ENCODE data around the gene MTR. TPM values are rescaled to one million over a fixed set of nuclear protein-coding genes. Genes with fewer than 3 reads are reported as not detected.

The MTR gene
- total and polyA plus RNA-seq, 4 donors = 2.5 to 19.0 (median 8.6) TPM

DNA sequence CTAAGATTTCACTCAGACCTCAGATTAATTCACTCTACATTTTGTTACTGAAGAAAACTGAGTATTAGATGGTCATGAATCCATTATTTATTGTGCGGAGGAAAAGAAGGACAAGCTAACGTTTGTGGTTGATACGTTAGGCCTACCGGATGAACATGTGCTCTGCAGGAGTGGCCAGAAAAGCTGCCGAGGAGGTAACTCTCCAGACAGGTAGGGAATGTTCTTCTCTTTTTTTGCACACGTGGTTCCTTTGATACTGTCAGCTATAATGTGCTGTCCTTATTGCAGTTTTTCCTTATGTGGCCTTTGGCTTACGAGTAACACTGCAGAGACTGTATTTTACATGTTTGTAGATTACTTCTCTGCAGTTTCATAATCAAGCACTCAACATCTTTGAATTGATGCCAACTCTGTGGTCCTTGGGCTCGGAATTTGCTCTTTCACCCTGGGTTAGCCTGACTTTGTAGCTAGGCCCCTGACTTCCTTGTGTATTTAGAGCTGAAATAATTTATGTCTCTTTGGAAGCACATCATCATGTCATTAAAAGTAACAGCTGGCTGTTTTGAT is 13.6 kb downstream of the MTR start:
- Histone ChIP-seq H3K27ac (ENCODE audit: low read depth in 1 of 2, low read length in 2 of 2) (no peak overlapping the region), H3K27me3 (ENCODE audit: control insufficient read depth in 4 of 4, insufficient read depth in 4 of 4, low read length in 3 of 4) (no peaks in the 10 kb centered on the region), H3K9me3 (ENCODE audit: control insufficient read depth in 4 of 4, low read length in 3 of 4) (no peaks in the 10 kb centered on the region), H3K4me3 (ENCODE audit: low read depth in 1 of 3, low read length in 3 of 3) (no peak overlapping the region), H3K36me3 (ENCODE audit: control insufficient read depth in 4 of 4, insufficient read depth in 3 of 4, low read depth in 1 of 4, low read length in 3 of 4) (peaks cover 2 to 27% (median 25%) of the 10 kb centered on the region in 4 donors), H3K4me1 (ENCODE audit: control insufficient read depth in 4 of 4, insufficient read depth in 4 of 4, low read length in 3 of 4) (peaks cover 3 to 15% (median 14%) of the 10 kb centered on the region in 4 donors), H3K9ac (ENCODE audit: low read depth in 1 of 2, low read length in 2 of 2) (no peak overlapping the region)
- DNase-seq (ENCODE audit: low spot score) = no peak
- 71% methylated on average over 8 of the region's 8 CpGs for WGBS
- peak; percentile 37 to 71 for TF ChIP-seq HNF4A (conservative IDR thresholded peaks at IDR 0.05)
- TF ChIP-seq, protein P1, sequence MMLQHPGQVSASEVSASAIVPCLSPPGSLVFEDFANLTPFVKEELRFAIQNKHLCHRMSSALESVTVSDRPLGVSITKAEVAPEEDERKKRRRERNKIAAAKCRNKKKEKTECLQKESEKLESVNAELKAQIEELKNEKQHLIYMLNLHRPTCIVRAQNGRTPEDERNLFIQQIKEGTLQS (IDR thresholded peaks at IDR 0.05) = no peak
- TF ChIP-seq GABPA (IDR thresholded peaks at IDR 0.05 in 1 of 2, conservative IDR thresholded peaks at IDR 0.05 in 1 of 2) = no peak
- TF ChIP-seq RAD21 (IDR thresholded peaks at IDR 0.05) = no peak

DNA sequence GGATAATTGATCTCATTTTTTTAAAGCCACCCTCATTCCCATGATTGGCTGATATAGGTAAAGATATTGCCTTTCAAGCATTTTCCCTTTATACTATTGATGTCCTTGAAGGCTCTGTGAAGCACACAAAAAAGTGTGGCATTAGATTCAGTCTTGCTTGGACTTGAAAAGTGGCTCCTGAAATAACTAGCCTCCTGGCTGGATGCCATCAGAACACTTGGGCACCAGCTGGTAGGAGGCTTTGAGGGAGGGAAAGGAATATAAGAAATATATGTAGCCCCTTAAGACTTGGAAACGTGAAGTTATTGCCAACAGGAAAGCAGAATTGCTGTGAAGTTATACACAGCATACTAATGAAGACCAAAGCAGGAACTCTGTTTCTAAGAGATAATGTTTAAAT is 14.1 kb downstream of the MTR start:
- Histone ChIP-seq H3K4me1 (ENCODE audit: control insufficient read depth in 4 of 4, insufficient read depth in 4 of 4, low read length in 3 of 4) (peaks cover 3 to 15% (median 14%) of the 10 kb centered on the region in 4 donors), H3K27ac (ENCODE audit: low read depth in 1 of 2, low read length in 2 of 2) (no peak overlapping the region), H3K27me3 (ENCODE audit: control insufficient read depth in 4 of 4, insufficient read depth in 4 of 4, low read length in 3 of 4) (no peaks in the 10 kb centered on the region), H3K36me3 (ENCODE audit: control insufficient read depth in 4 of 4, insufficient read depth in 3 of 4, low read depth in 1 of 4, low read length in 3 of 4) (peaks cover 2 to 27% (median 24%) of the 10 kb centered on the region in 4 donors), H3K9ac (ENCODE audit: low read depth in 1 of 2, low read length in 2 of 2) (no peak overlapping the region), H3K4me3 (ENCODE audit: low read depth in 1 of 3, low read length in 3 of 3) (no peak overlapping the region), H3K9me3 (ENCODE audit: control insufficient read depth in 4 of 4, low read length in 3 of 4) (no peaks in the 10 kb centered on the region)
- WGBS = 77% methylated on average over 1 of the region's 1 CpG
- DNase-seq (ENCODE audit: low spot score) = no peak
- TF ChIP-seq NR2F2 (IDR thresholded peaks at IDR 0.05) = no peak
- TF ChIP-seq, protein P2, sequence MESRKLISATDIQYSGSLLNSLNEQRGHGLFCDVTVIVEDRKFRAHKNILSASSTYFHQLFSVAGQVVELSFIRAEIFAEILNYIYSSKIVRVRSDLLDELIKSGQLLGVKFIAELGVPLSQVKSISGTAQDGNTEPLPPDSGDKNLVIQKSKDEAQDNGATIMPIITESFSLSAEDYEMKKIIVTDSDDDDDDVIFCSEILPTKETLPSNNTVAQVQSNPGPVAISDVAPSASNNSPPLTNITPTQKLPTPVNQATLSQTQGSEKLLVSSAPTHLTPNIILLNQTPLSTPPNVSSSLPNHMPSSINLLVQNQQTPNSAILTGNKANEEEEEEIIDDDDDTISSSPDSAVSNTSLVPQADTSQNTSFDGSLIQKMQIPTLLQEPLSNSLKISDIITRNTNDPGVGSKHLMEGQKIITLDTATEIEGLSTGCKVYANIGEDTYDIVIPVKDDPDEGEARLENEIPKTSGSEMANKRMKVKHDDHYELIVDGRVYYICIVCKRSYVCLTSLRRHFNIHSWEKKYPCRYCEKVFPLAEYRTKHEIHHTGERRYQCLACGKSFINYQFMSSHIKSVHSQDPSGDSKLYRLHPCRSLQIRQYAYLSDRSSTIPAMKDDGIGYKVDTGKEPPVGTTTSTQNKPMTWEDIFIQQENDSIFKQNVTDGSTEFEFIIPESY (IDR thresholded peaks at IDR 0.05) = no peak

DNA sequence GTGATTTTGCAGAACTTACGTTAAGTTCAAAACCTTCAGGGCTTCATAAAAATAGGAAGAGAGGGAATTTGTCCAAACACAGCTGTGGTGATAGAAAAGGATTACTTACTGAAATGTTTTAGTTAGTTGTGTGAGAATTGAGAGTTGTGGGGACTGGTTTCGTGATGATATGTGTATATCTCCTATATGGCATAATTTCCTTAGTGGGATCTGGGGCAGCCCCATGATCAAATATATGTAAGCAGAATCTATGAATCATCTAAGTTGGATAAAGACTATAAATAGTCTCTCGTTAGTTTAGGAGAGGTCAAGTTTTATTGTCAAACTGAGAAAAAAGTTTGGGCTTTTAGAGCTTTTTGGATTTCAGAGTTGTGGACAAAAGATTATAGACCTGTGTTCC is 14.9 kb downstream of the MTR start:
- H3K27me3 ChIP-seq (ENCODE audit: control insufficient read depth in 4 of 4, insufficient read depth in 4 of 4, low read length in 3 of 4) = no peaks in the 10 kb centered on the region
- H3K36me3 ChIP-seq (ENCODE audit: control insufficient read depth in 4 of 4, insufficient read depth in 3 of 4, low read depth in 1 of 4, low read length in 3 of 4) = peaks cover 2 to 32% (median 27%) of the 10 kb centered on the region in 4 donors
- H3K4me3 ChIP-seq (ENCODE audit: low read depth in 1 of 3, low read length in 3 of 3) = no peak overlapping the region
- no peak overlapping the region for H3K9ac ChIP-seq (ENCODE audit: low read depth in 1 of 2, low read length in 2 of 2)
- 94% methylated on average over 3 of the region's 3 CpGs for WGBS
- no peaks in the 10 kb centered on the region for H3K9me3 ChIP-seq (ENCODE audit: control insufficient read depth in 4 of 4, low read length in 3 of 4)
- peaks cover 3 to 15% (median 14%) of the 10 kb centered on the region in 4 donors for H3K4me1 ChIP-seq (ENCODE audit: control insufficient read depth in 4 of 4, insufficient read depth in 4 of 4, low read length in 3 of 4)
- H3K27ac ChIP-seq (ENCODE audit: low read depth in 1 of 2, low read length in 2 of 2) = no peak overlapping the region
- DNase-seq (ENCODE audit: low spot score) = no peak
- TF ChIP-seq, protein P3, sequence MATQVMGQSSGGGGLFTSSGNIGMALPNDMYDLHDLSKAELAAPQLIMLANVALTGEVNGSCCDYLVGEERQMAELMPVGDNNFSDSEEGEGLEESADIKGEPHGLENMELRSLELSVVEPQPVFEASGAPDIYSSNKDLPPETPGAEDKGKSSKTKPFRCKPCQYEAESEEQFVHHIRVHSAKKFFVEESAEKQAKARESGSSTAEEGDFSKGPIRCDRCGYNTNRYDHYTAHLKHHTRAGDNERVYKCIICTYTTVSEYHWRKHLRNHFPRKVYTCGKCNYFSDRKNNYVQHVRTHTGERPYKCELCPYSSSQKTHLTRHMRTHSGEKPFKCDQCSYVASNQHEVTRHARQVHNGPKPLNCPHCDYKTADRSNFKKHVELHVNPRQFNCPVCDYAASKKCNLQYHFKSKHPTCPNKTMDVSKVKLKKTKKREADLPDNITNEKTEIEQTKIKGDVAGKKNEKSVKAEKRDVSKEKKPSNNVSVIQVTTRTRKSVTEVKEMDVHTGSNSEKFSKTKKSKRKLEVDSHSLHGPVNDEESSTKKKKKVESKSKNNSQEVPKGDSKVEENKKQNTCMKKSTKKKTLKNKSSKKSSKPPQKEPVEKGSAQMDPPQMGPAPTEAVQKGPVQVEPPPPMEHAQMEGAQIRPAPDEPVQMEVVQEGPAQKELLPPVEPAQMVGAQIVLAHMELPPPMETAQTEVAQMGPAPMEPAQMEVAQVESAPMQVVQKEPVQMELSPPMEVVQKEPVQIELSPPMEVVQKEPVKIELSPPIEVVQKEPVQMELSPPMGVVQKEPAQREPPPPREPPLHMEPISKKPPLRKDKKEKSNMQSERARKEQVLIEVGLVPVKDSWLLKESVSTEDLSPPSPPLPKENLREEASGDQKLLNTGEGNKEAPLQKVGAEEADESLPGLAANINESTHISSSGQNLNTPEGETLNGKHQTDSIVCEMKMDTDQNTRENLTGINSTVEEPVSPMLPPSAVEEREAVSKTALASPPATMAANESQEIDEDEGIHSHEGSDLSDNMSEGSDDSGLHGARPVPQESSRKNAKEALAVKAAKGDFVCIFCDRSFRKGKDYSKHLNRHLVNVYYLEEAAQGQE (IDR thresholded peaks at IDR 0.05) = no peak
- TF ChIP-seq HNF4G (IDR thresholded peaks at IDR 0.05) (no peak), FOXA2 (IDR thresholded peaks at IDR 0.05) (no peak), GABPA (IDR thresholded peaks at IDR 0.05 in 1 of 2, conservative IDR thresholded peaks at IDR 0.05 in 1 of 2) (no peak), FOXA1 (IDR thresholded peaks at IDR 0.05) (no peak), NR2F2 (IDR thresholded peaks at IDR 0.05) (no peak), RAD21 (IDR thresholded peaks at IDR 0.05) (no peak), SP1 (IDR thresholded peaks at IDR 0.05) (no peak), YY1 (IDR thresholded peaks at IDR 0.05) (no peak), JUND (IDR thresholded peaks at IDR 0.05) (no peak), RXRA (IDR thresholded peaks at IDR 0.05) (no peak), EGR1 (IDR thresholded peaks at IDR 0.05; ENCODE audit: low read depth in 2 of 2) (no peak), HNF4A (conservative IDR thresholded peaks at IDR 0.05) (no peak), TAF1 (conservative IDR thresholded peaks at IDR 0.05) (no peak)
- TF ChIP-seq, protein P4, sequence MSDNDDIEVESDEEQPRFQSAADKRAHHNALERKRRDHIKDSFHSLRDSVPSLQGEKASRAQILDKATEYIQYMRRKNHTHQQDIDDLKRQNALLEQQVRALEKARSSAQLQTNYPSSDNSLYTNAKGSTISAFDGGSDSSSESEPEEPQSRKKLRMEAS (IDR thresholded peaks at IDR 0.05) = no peak
- TF ChIP-seq, protein P1 (IDR thresholded peaks at IDR 0.05) = no peak
- TF ChIP-seq, protein P5, sequence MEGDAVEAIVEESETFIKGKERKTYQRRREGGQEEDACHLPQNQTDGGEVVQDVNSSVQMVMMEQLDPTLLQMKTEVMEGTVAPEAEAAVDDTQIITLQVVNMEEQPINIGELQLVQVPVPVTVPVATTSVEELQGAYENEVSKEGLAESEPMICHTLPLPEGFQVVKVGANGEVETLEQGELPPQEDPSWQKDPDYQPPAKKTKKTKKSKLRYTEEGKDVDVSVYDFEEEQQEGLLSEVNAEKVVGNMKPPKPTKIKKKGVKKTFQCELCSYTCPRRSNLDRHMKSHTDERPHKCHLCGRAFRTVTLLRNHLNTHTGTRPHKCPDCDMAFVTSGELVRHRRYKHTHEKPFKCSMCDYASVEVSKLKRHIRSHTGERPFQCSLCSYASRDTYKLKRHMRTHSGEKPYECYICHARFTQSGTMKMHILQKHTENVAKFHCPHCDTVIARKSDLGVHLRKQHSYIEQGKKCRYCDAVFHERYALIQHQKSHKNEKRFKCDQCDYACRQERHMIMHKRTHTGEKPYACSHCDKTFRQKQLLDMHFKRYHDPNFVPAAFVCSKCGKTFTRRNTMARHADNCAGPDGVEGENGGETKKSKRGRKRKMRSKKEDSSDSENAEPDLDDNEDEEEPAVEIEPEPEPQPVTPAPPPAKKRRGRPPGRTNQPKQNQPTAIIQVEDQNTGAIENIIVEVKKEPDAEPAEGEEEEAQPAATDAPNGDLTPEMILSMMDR (IDR thresholded peaks at IDR 0.05; ENCODE audit: low read depth, low read length, missing input control) = no peak
